H9 (cell line): ENCODE results near the gene BSDC1. TPM values are rescaled to one million over a fixed set of nuclear protein-coding genes. Genes with fewer than 3 reads are reported as not detected.

Experiments used
- DNase-seq: peaks from one replicate; pipeline ENCODE4 v3.0.0-alpha.2; 2017
- H2AFZ ChIP-seq: one replicate; pipeline ENCODE4 v1.6.1; 2013; ENCODE audit warnings: mild to moderate bottlenecking, low read length, control low read depth, moderate library complexity
- H2AK5ac ChIP-seq: 2 replicates; pipeline ENCODE4 v1.6.1; 2013; ENCODE audit warnings: low read length, control low read depth, mixed read lengths; ENCODE audit not compliant: insufficient read length
- H2BK120ac ChIP-seq: one replicate; pipeline ENCODE4 v1.6.1; 2013; ENCODE audit warnings: low read depth, mild to moderate bottlenecking, low read length, control low read depth, inconsistent platforms; ENCODE audit not compliant: poor library complexity, severe bottlenecking
- H2BK12ac ChIP-seq: 2 replicates; pipeline ENCODE4 v1.6.1; 2013; ENCODE audit warnings: low read length, control low read depth, mixed read lengths, low read depth; ENCODE audit not compliant: insufficient read length
- H2BK15ac ChIP-seq: 2 replicates; pipeline ENCODE4 v1.6.1; 2013; ENCODE audit warnings: low read depth, low read length, control low read depth
- H2BK20ac ChIP-seq: one replicate; pipeline ENCODE4 v1.6.1; 2013; ENCODE audit warnings: low read depth, mild to moderate bottlenecking, low read length, control low read depth, inconsistent platforms; ENCODE audit not compliant: poor library complexity, severe bottlenecking
- H2BK5ac ChIP-seq: 2 replicates; pipeline ENCODE4 v1.6.1; 2013; ENCODE audit warnings: low read length, control low read depth, mixed read lengths; ENCODE audit not compliant: insufficient read length
- H3K14ac ChIP-seq: 2 replicates; pipeline ENCODE4 v1.6.1; 2013; ENCODE audit warnings: low read length, control low read depth; ENCODE audit not compliant: insufficient read depth
- H3K18ac ChIP-seq: 2 replicates; pipeline ENCODE4 v1.6.1; 2013; ENCODE audit warnings: low read depth, mild to moderate bottlenecking, mixed read lengths, low read length, control low read depth; ENCODE audit not compliant: insufficient read length
- H3K23ac ChIP-seq: 2 replicates; pipeline ENCODE4 v1.6.1; 2013; ENCODE audit warnings: low read length, control low read depth, mixed read lengths, low read depth; ENCODE audit not compliant: insufficient read length
- H3K23me2 ChIP-seq: 2 replicates; pipeline ENCODE4 v1.6.1; 2013; ENCODE audit warnings: low read depth, mild to moderate bottlenecking, mixed read lengths, low read length, control low read depth; ENCODE audit not compliant: insufficient read length, poor library complexity, severe bottlenecking
- H3K27ac ChIP-seq: 2 replicates; pipeline ENCODE4 v1.5.1; 2013; ENCODE audit warnings: low read length, control low read depth, mixed read lengths, low read depth; ENCODE audit not compliant: insufficient read length
- H3K27me3 ChIP-seq: 2 replicates; pipeline ENCODE4 v1.6.1; 2013; ENCODE audit warnings: low read length, control low read depth, inconsistent platforms; ENCODE audit not compliant: insufficient read depth
- H3K4ac ChIP-seq: 2 replicates; pipeline ENCODE4 v1.6.1; 2013; ENCODE audit warnings: low read depth, mild to moderate bottlenecking, control low read depth, inconsistent platforms, low read length, moderate library complexity
- H3K4me1 ChIP-seq: 2 replicates; pipeline ENCODE4 v1.6.1; 2013; ENCODE audit warnings: low read length, control low read depth, inconsistent platforms; ENCODE audit not compliant: insufficient read depth
- H3K4me2 ChIP-seq: 2 replicates; pipeline ENCODE4 v1.6.1; 2013; ENCODE audit warnings: low read length, control low read depth, mixed read lengths; ENCODE audit not compliant: insufficient read length, insufficient read depth
- H3K56ac ChIP-seq: 2 replicates; pipeline ENCODE4 v1.6.1; 2013; ENCODE audit warnings: low read depth, mild to moderate bottlenecking, mixed read lengths, low read length, control low read depth; ENCODE audit not compliant: insufficient read length
- H3K79me1 ChIP-seq: 2 replicates; pipeline ENCODE4 v1.6.1; 2013; ENCODE audit warnings: low read depth, mild to moderate bottlenecking, moderate library complexity, low read length, control low read depth, inconsistent platforms; ENCODE audit not compliant: insufficient read depth, poor library complexity, severe bottlenecking
- H3K79me2 ChIP-seq: 2 replicates; pipeline ENCODE4 v1.6.1; 2013; ENCODE audit warnings: low read length, control low read depth, inconsistent platforms; ENCODE audit not compliant: insufficient read depth
- H3K9ac ChIP-seq: 2 replicates; pipeline ENCODE4 v1.6.1; 2013; ENCODE audit warnings: low read length, control low read depth, mixed read lengths; ENCODE audit not compliant: insufficient read length; ENCODE audit errors: extremely low read depth
- H3K9me3 ChIP-seq: one replicate; pipeline ENCODE4 v1.6.1; 2013; ENCODE audit warnings: low read depth, low read length, inconsistent platforms; ENCODE audit not compliant: control insufficient read depth
- H3T11ph ChIP-seq: one replicate; pipeline ENCODE4 v1.6.1; 2013; ENCODE audit warnings: mild to moderate bottlenecking, low read length, control low read depth, inconsistent platforms
- H4K20me1 ChIP-seq: one replicate; pipeline ENCODE4 v1.6.1; 2013; ENCODE audit not compliant: control insufficient read depth, insufficient read length, insufficient read depth
- H4K5ac ChIP-seq: 2 replicates; pipeline ENCODE4 v1.6.1; 2013; ENCODE audit warnings: low read depth, mild to moderate bottlenecking, mixed read lengths, low read length, control low read depth; ENCODE audit not compliant: insufficient read length
- H4K8ac ChIP-seq: replicated peaks from 2 replicates; pipeline ENCODE4 v1.6.1; 2013; ENCODE audit warnings: low read length, control low read depth, mixed read lengths, low read depth; ENCODE audit not compliant: insufficient read length
- H4K91ac ChIP-seq: 2 replicates; pipeline ENCODE4 v1.6.1; 2013; ENCODE audit warnings: low read depth, mild to moderate bottlenecking, moderate library complexity, mixed read lengths, low read length, control low read depth; ENCODE audit not compliant: insufficient read length
- H3K27ac Mint-ChIP-seq, 3 experiments: 2 replicates in 2 of 3; 3 replicates in 1 of 3; pipeline ENCODE4 v1.8.0; 2020 to 2021; ENCODE audit warnings: mixed read lengths in 3 of 3, mild to moderate bottlenecking in 1 of 3, moderate library complexity in 1 of 3
- H3K27me3 Mint-ChIP-seq: 2 replicates; pipeline ENCODE4 v1.8.0; 2021; ENCODE audit warnings: low read depth, mild to moderate bottlenecking, moderate library complexity, mixed read lengths
- H3K36me3 Mint-ChIP-seq, 3 experiments: 2 replicates in 2 of 3; 3 replicates in 1 of 3; pipeline ENCODE4 v1.8.0; 2020 to 2021; ENCODE audit warnings: low read depth in 3 of 3, mixed read lengths in 3 of 3; ENCODE audit not compliant: insufficient read depth in 1 of 3
- H3K4me1 Mint-ChIP-seq, 2 experiments: 2 replicates each; pipeline ENCODE4 v1.8.0; 2020; ENCODE audit warnings: mixed read lengths in 2 of 2
- H3K4me3 Mint-ChIP-seq, 2 experiments: 2 replicates in 1 of 2; 3 replicates in 1 of 2; pipeline ENCODE4 v1.8.0; 2020 to 2021; ENCODE audit warnings: mild to moderate bottlenecking in 2 of 2, mixed read lengths in 2 of 2, moderate library complexity in 1 of 2
- H3K9me3 Mint-ChIP-seq, 2 experiments: 2 replicates in 1 of 2; 3 replicates in 1 of 2; pipeline ENCODE4 v1.8.0; 2020; ENCODE audit warnings: mild to moderate bottlenecking in 2 of 2, mixed read lengths in 2 of 2, moderate library complexity in 1 of 2
- WGBS: extraction: QIAGEN DNeasy Blood & Tissue Kit; methylation state at CpG from one replicate; pipeline ENCODE4 v1.1.7; 2013; ENCODE audit warnings: missing lambda C conversion rate, low lambda C conversion rate, mixed read lengths; ENCODE audit not compliant: insufficient read length; ENCODE audit errors: extremely low coverage; 5-methylcytosine and 5-hydroxymethylcytosine counted together
- total RNA-seq: library from RNA; stranded (reverse); gene quantifications from 2 replicates; pipeline ENCODE4 v1.2.1, GENCODE V29; 2021
- TF ChIP-seq, protein P1 (sequence below): fragments of 200-600 bp; sonication (generic); conservative IDR thresholded peaks from 3 replicates; pipeline ENCODE4 v1.8.0; 2021; ENCODE audit warnings: antibody characterized with exemption, mild to moderate bottlenecking

The BSDC1 gene
- total RNA-seq, 1 experiment from 2014 or later, result 52.6 TPM

DNA sequence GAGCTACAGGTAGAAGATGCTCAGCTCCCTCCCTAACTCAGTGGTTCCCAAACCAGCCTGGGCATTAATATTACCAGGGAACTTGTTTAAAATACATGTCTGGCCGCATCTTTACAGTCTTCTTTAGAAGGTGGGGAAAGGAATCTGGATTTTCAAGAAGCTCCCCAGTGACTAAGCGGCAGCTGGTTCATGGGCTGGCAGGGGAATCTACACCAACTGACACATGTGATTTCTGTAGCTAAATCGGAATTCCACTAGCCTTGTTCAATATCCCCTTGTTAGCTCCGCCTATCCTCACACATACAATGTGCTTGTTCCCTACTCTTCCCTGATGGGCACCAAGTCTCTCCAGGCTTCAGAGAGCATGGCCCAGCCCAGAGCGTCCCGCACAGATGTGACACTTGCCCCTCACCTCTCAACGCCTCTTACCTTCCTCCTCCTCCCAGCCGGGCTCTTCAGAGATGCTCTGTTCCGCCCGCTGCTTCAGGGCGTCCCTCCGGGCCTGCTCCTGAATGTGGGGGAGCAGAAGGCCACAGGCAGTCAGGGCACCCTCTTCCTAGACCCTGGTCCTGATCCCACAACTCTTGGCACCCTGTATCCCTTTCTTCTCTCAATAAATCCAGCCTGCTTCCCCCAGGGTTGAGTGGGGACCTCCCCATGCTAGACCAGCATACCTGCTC, 16.6 kb downstream of the BSDC1 start:
- H3K14ac ChIP-seq, result no peak overlapping the region
- no peaks in the 10 kb centered on the region for H3K4me1 Mint-ChIP-seq
- H3K18ac ChIP-seq, result no peak overlapping the region
- H3K27ac Mint-ChIP-seq, result no peak overlapping the region
- H2BK5ac ChIP-seq, result no peak overlapping the region
- H3K4me2 ChIP-seq, result no peak overlapping the region
- no peak overlapping the region for H3T11ph ChIP-seq
- H2AK5ac ChIP-seq, result no peak overlapping the region
- H2BK120ac ChIP-seq, result no peak overlapping the region
- H3K79me1 ChIP-seq, result no peaks in the 10 kb centered on the region
- H3K23me2 ChIP-seq, result no peaks in the 10 kb centered on the region
- H3K4me1 ChIP-seq, result no peaks in the 10 kb centered on the region
- no peak for DNase-seq
- no peaks in the 10 kb centered on the region for H3K9me3 Mint-ChIP-seq
- no peak overlapping the region for H3K23ac ChIP-seq
- no peak overlapping the region for H2AFZ ChIP-seq
- no peaks in the 10 kb centered on the region for H4K20me1 ChIP-seq
- no peak overlapping the region for H3K56ac ChIP-seq
- no peak overlapping the region for H3K4ac ChIP-seq
- no peak overlapping the region for H2BK15ac ChIP-seq
- no peak overlapping the region for H3K27ac ChIP-seq
- H3K27me3 Mint-ChIP-seq, result no peaks in the 10 kb centered on the region
- H3K27me3 ChIP-seq, result no peaks in the 10 kb centered on the region
- no peaks in the 10 kb centered on the region for H3K79me2 ChIP-seq
- WGBS, result no CpG with 5 or more reads among the region's 12 CpGs
- TF ChIP-seq, protein P1, sequence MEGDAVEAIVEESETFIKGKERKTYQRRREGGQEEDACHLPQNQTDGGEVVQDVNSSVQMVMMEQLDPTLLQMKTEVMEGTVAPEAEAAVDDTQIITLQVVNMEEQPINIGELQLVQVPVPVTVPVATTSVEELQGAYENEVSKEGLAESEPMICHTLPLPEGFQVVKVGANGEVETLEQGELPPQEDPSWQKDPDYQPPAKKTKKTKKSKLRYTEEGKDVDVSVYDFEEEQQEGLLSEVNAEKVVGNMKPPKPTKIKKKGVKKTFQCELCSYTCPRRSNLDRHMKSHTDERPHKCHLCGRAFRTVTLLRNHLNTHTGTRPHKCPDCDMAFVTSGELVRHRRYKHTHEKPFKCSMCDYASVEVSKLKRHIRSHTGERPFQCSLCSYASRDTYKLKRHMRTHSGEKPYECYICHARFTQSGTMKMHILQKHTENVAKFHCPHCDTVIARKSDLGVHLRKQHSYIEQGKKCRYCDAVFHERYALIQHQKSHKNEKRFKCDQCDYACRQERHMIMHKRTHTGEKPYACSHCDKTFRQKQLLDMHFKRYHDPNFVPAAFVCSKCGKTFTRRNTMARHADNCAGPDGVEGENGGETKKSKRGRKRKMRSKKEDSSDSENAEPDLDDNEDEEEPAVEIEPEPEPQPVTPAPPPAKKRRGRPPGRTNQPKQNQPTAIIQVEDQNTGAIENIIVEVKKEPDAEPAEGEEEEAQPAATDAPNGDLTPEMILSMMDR, result no peak
- H2BK12ac ChIP-seq, result no peak overlapping the region
- peaks cover 26 to 88% (median 80%) of the 10 kb centered on the region in 3 experiments; a peak in 6 of 7 replicates for H3K36me3 Mint-ChIP-seq
- H4K8ac ChIP-seq, result no peak overlapping the region
- no peak overlapping the region for H3K9ac ChIP-seq
- H2BK20ac ChIP-seq, result no peak overlapping the region
- H4K91ac ChIP-seq, result no peak overlapping the region
- no peak overlapping the region for H3K4me3 Mint-ChIP-seq
- H3K9me3 ChIP-seq, result no peaks in the 10 kb centered on the region
- no peak overlapping the region for H4K5ac ChIP-seq
